Measurements from ENCODE around the gene SYT1.

Gene SYT1

GRCh38 chr12:79056775-79057174, 192.2 kb downstream of the SYT1 start:
- no peak for DNase-seq (ENCODE audit: low spot score)

DNA sequence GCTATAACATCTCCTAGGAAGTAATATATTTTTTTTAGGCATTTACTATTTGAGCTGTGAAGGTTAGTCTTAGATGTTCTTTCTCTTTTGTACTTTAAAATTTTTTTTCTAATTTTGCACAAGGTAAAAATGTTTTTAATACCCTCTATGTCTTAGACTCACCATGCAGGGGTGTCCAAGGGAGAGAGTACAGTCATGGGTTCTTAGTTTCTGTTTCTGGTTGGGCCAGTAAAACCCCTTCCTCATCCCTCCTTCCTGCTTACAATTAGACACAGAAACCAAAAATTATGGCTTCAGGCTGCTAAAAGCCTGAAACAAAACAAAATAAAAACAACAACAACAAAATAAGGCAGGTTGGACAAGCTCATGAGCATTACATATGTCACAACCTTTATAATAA, 193.0 kb downstream of the SYT1 start:
- no peak for DNase-seq (ENCODE audit: low spot score)

- DNase-seq (ENCODE audit: low spot score) = no peak
These were observed 193.8 kb downstream of the SYT1 start for GRCh38 chr12:79058342-79058741.

DNA sequence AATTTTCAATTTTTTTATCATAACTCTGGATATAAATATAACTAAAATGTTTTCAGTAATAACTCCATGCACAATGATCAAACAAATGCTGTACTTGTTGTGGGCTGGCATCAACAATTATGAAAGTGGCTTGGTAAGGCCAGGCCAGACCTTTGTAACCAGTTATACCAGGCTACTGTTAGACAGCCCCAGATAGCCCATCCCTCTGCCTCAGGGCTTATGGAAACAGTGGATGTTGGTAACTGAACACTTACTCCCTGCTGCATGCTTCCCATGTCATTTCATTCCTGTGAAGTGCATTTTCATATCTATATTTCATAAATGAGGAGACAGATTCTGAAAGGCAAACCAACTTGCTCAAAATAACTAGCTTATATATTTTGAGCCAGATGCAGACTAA, 195.0 kb downstream of the SYT1 start:
- DNase-seq (ENCODE audit: low spot score) = no peak

DNA sequence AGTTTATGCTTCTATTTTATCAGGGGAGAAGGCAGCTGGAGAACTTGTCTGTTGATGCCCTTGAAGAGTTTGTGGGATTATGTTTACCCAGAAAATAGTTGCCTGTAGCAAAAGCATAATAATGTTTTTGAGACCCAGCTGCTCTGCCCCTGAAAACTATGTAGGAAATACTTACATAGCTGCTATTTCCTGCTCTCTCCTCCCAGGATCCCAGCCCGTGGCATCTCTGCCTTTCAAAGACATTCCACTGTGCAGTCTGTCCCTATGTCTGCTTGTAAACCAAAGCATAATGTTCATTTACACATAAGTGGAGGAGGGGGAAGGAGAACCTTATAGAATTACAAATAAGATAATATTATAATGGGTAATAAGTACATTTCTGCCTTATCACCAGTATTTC, 198.7 kb downstream of the SYT1 start:
- peak; percentile 12 for DNase-seq (ENCODE audit: low spot score)

DNA sequence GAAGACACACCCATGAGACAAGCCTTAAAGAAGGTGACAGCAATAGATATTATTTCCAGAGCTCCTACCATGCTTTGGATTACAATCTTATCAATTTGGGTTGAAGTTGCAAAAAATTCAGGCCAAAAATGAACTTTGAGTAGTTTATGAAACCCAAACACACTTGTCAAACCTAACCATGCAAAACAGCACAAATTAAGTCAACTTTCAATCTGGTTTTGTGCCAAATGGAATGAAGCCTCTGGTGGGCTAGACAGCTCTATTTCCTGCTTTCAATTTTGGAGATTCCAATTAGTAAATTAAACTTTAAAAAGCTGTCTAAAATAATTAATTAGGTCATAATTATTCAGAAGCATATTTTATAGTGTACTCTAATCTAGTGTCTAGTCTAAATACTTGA, 203.4 kb downstream of the SYT1 start:
- DNase-seq (ENCODE audit: low spot score) = no peak

GRCh38 chr12:79069009-79069408, 204.4 kb downstream of the SYT1 start:
- DNase-seq (ENCODE audit: low spot score) = no peak

- no peak for DNase-seq (ENCODE audit: low spot score)
These were observed 206.9 kb downstream of the SYT1 start for GRCh38 chr12:79071498-79071897.

DNA sequence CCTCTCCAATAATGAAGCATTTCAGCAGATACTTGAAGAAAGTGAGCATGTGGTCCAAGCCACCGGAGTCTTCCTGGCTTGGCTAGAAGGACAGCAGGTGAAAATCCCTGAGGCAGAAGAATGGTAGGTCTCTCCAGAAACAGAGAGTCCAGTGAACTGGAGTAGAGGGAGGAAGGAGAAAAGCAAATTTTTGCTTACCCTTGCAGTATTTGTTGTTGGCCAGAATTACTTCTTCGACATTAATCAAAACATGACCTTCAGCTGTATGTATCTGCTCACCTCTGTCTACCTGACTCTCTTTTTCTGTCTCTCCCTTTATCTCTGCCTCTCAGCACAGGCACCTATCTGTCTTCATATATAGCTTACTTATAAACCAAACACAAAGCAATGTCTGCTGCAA, 208.9 kb downstream of the SYT1 start:
- DNase-seq (ENCODE audit: low spot score) = no peak

DNA sequence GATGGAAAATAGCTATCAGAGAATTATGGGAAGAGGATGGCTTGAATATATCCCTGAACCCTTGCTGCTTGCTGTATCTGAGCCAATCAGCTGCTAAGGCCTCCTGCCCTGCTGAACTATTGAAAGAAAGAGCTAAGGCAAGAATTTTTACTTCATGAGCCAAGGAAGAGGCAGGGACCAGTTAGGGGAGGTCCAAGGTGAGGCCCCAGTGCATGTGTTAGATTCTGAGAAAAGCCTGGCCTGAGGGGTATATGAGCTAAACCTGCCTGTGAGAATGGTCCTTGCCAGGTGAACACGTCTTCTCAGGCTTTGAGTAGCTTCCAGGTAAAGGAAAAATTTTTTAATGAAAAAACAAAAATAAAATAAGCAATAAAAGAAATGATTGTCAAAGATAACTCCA, 218.0 kb downstream of the SYT1 start:
- DNase-seq (ENCODE audit: low spot score) = no peak

DNA sequence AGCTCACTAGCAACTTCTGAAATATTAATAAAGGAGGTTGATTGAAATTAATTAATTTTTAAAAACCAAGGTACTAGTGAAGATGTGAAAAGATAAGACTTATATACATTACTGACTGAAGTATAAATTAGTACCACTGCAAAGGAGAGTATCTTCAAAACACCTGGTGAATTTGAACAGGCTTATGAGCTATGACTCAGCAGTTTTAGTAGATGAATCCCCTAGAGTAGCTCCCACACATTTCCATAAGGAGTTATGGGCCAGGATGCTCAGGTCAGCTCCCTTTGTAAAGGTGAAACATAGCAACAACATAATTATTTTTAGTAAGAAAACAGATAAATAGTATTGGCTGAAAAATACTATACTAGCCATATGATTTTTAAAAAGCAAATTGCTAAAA, 218.6 kb downstream of the SYT1 start:
- DNase-seq (ENCODE audit: low spot score) = peak; percentile 14

GRCh38 chr12:79085106-79085682, 220.6 kb downstream of the SYT1 start:
- no peak for DNase-seq (ENCODE audit: low spot score)

GRCh38 chr12:79086541-79087296, 222.1 kb downstream of the SYT1 start:
- DNase-seq (ENCODE audit: low spot score) = no peak

DNA sequence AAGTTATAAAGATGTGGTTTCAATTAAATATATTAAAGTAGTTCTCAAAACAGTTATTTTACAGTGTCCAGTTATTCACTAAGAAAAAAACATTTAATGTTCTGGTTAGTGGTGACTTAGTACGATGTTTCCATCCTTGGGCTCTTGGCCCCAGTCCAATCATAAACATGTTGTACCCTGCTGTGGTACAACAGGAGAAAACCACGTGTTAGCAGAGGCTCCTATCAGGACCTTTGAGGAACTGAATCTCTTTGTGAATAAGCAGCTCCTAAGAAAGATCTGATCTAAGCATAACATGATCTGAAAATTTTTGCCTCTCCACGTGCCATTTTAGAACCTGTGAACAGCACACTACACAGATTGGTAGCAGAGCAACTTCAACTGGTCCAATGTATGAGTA, 234.0 kb downstream of the SYT1 start:
- no peak for DNase-seq (ENCODE audit: low spot score)

DNA sequence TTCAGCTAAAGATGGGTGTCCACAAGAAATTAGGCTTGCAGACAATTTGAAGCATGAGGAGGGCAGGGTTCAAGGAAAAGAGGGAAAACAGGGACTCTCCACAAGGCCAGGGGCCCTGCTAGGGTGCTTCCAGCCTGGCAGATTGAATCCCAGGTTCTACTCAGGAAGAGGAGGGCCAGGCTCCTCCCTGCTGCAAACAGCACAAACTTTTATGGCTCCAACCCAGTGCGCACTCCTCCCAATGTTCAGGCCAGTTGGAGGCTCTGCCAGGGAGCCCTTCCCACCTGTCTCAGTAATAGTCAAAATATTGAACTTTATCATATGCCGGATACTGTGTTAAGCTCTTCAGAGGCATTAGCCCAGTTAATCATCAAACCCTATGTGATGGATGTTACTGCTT, 244.4 kb downstream of the SYT1 start:
- no peak for DNase-seq (ENCODE audit: low spot score)

DNA sequence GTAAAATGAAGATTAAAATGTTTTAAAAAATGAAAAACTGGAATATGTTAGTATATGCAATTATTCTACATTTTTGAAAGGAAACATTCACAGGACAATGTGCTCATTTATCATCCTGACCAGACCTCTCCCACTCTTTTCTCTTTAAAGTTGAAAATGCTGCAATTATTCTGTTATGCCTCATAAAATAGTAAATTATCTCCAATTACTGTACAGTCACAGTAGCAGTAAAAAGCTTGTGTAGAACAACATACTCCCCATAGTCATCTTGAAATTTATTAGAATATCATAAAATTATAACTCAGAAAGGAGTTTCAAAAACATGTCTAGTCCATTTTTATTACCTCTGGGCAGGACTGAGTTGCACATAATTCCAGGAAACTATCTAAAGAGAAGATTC, 250.3 kb downstream of the SYT1 start:
- no peak for DNase-seq (ENCODE audit: low spot score)

GRCh38 chr12:79115743-79116142, 251.2 kb downstream of the SYT1 start:
- no peak for DNase-seq (ENCODE audit: low spot score)

DNA sequence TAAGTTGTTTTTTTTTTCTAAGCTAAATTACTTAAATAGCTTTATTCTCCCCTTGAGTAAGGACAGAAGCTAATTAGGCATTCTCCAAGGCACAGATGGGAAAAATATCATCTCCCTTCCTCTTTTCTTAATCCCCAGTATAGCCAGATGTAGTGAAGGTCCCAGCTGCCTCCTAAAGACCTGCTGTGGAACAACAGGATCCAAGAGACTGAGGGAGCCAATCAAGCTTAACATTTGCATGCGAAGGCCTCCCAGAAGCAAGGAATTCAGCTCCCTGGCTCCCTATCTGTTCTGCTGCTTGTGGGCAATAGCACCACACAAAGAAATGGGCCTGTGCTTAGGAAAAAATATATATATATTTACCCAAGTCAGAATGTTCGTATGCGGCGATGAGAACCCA, 255.2 kb downstream of the SYT1 start:
- DNase-seq (ENCODE audit: low spot score) = peak; percentile 58

GRCh38 chr12:79121486-79121885, 256.9 kb downstream of the SYT1 start:
- peak; percentile 30 for DNase-seq (ENCODE audit: low spot score)

DNA sequence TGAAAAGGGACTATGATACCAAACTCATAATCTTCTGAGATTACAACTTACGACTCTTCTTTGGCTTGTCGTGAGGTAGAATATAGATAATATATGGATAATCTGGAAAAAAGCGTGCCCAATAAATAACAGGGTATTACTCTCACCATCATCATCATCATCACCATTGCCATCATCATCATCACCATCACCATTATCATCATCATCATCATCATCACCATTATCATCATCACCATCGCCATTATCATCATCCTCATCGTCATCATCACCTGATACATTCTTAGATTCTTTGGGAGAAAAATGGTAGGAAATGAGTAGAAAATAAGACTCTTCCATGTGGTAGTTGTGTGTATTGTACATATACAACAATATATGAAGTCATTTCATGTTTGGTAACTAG, 259.8 kb downstream of the SYT1 start:
- no peak for DNase-seq (ENCODE audit: low spot score)

DNA sequence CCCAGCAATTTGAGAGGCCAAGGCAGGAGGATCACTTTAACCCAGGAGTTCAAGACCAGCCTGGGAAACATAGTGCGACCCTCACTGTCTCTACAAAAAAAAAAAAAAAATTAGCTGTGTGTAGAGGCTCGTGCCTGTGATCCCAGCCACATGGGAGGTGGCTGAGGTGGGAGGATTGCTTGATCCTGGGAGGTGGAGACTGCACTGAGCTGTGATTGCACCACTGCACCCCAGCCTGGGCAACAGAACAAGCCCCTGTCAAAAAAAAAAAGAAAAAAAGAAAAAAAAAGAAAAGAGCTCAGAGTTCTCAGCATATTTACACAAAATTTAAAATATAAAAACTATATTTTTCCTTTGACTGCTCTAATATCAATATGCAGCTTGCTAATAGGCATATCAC, 260.8 kb downstream of the SYT1 start:
- DNase-seq (ENCODE audit: low spot score) = no peak

DNA sequence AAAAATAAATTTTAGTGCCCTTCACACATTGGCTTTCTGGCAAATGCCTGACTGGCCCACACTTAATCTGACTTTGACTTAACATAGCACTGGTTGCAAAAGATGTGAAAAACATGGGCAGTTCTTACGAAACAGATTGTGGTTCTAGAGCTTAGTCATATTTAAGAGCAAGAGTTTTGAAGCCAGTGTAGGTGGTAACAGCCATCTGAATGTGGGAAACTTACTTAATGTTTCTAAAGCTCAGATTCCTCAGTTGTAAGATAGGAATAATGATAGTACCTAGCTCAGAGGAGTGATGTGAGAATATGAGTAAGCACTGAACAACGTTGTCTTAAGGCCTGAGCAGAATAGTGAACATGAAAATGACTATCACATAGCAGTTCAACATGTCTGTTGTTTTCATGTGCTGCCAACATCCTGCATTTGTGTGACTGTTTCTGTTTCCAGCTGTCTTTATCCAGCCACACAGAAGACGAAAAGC, 262.7 kb downstream of the SYT1 start:
- DNase-seq (ENCODE audit: low spot score) = no peak

GRCh38 chr12:79128956-79129355, 264.4 kb downstream of the SYT1 start:
- no peak for DNase-seq (ENCODE audit: low spot score)

GRCh38 chr12:79138872-79139271, 274.3 kb downstream of the SYT1 start:
- DNase-seq (ENCODE audit: low spot score) = no peak
